Smooth muscle cell of the brain vasculature (primary cell): Measurements from ENCODE around the gene PDCD5.

Experiments
- DNase-seq: peaks from one replicate; pipeline ENCODE4 v3.0.0-alpha.2; 2012; ENCODE audit warnings: low read depth, low spot score

Gene PDCD5

DNA sequence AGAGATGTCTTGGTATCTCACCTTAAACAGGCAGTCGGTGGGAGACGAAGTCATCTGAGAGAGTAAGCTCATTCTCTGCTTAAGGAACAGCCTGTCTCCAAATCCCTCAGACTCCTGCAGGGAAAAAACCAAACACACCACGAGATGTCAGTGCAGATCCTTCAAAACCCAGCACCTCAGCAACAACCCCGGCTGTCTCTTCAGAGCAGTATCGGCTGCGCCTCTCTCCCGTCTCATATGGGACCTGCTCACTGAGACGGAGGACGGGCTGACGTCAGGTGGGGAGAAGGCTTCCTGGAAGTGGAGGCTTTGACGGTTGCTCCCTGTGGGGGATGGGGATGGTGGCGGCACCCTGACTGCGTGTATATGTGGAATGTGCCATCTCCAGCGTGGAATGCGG is 50.4 kb downstream of the PDCD5 start:
- no peak for DNase-seq
